D721Med (cell line): ENCODE measurements around the gene FBXO21.
"Not testable (repeated sequence)": the region's sequence is repeated elsewhere in the genome, so short reads cannot be mapped to it uniquely, and the experiment has no call there.

ENCODE experiments used
- DNase-seq: peaks from one replicate; pipeline ENCODE4 v3.0.0; 2011; ENCODE audit warnings: low spot score; ENCODE audit not compliant: insufficient read length
- FAIRE-seq: peaks from 2 replicates; lab custom pipeline; 2011; peaks lifted over from hg19 to GRCh38; lab: Jason Lieb, UNC
- TF ChIP-seq, protein P1 (sequence below): IDR thresholded peaks from 2 replicates; pipeline ENCODE4 v1.5.1; 2012; ENCODE audit warnings: mild to moderate bottlenecking, control low read depth; ENCODE audit not compliant: insufficient read depth; ENCODE audit errors: missing control alignments

FBXO21 gene

DNA sequence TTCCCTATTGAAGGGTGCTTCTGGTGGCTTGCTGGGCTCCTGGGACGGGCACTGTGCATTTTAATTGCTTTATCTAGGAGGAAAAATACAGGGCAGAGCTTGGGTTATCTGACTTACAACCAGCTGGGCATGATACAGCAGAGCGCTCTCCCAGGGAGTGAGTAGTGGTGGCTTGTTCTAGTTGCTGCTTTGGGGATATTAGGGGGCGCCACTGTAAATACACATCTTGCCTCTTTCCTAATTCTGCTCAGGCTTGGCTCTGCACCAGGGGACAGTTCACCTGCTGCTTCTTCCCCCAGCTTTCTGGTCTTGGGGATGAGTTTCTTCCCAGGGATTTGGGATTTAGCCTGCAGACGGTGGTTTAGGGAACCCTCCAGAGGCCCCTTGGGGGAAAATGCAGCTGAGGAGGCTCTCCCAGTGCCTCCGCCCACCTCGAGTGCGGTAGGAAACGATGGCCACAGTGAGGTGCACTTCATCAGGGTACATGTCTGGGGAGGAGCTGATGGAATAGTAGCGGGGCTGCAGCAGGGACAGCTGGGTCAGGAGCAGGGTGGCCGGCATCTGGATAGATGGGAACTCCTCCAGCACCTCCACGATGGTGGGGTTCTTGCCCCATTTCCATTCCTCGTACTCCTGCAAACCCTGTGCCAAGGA is 36.9 kb upstream of the FBXO21 start:
- TF ChIP-seq, protein P1, sequence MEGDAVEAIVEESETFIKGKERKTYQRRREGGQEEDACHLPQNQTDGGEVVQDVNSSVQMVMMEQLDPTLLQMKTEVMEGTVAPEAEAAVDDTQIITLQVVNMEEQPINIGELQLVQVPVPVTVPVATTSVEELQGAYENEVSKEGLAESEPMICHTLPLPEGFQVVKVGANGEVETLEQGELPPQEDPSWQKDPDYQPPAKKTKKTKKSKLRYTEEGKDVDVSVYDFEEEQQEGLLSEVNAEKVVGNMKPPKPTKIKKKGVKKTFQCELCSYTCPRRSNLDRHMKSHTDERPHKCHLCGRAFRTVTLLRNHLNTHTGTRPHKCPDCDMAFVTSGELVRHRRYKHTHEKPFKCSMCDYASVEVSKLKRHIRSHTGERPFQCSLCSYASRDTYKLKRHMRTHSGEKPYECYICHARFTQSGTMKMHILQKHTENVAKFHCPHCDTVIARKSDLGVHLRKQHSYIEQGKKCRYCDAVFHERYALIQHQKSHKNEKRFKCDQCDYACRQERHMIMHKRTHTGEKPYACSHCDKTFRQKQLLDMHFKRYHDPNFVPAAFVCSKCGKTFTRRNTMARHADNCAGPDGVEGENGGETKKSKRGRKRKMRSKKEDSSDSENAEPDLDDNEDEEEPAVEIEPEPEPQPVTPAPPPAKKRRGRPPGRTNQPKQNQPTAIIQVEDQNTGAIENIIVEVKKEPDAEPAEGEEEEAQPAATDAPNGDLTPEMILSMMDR, result no peak
- FAIRE-seq, result no peak
- no peak for DNase-seq

DNA sequence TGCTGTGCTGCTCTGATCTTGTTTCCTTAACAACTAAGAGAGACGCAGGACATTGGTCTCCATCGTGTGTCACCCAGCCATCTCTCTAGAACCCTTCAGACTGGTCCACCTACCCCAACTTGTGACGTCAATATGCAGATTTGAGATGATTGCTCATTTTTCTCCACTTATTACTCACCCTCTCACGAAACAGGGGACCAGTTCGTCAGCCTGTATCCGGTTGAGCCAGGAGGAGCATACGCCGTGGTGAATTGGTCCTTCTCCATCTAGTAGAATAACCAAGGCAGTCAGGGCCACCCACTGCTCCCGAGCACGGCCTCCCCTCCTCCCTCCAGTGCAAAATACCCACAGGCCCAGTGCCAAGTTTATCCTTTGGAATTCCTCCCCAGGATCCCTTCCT is 36.2 kb upstream of the FBXO21 start:
- DNase-seq, result no peak
- no peak for FAIRE-seq
- TF ChIP-seq, protein P1, result no peak

DNA sequence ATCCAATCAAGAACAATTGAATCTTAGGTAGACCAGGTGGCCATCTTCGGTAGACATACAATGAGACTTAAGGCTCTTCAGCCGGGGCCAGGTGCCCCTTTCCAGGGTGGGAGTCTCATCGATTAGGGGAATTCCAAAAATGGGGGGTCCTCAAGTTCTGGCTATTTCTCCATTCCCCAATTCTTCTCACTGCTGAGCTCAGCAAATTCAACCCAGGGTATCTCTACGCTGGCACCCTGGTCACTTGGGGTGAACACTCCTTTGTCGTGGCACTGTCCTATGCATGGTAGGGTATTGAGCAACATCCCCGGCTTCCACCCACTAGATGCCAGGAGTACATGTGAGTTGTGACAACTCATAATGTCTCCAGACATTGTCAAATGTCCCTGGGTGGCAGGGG is 34.9 kb upstream of the FBXO21 start:
- TF ChIP-seq, protein P1, result no peak
- DNase-seq, result no peak
- FAIRE-seq, result no peak

DNA sequence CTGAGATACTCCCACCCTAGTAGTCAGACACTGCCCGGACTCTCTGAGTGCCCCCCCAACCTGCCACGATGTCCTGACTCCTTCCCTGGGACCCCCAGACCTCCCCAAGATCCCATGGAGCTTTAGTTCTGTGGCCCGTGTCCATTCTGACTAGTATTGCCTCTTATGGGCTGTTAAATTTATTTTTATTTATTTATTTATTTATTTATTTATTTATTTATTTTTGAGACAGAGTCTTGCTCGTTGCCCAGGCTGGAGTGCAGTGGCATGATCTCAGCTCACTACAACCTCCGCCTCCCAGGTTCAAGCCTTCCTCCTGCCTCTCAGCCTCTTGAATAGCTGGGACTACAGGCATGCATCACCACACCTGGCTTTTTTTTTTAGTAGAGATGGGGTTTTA is 30.7 kb upstream of the FBXO21 start:
- DNase-seq, FAIRE-seq: not testable (repeated sequence)

DNA sequence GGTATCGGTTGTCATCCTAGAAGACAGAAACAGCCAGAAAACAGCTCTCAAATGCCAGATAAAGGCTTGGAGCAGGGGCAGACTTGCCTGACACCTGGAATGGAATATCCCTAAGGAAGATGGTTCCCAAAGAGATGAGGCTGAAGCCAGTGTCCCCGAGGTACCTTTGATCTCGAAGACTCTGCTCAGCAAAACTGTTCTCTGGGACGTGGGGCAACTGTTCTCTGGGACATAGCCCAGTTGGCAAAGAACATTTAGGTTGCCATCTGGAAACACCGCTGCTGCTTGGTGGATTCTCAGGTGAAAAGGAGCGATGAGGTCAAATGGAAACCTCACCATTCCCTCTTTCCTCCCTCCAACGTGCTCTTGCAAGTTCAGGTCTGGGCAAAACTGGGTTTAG is 27.9 kb upstream of the FBXO21 start:
- FAIRE-seq (no peak), DNase-seq (no peak)
- TF ChIP-seq, protein P1, result no peak

DNA sequence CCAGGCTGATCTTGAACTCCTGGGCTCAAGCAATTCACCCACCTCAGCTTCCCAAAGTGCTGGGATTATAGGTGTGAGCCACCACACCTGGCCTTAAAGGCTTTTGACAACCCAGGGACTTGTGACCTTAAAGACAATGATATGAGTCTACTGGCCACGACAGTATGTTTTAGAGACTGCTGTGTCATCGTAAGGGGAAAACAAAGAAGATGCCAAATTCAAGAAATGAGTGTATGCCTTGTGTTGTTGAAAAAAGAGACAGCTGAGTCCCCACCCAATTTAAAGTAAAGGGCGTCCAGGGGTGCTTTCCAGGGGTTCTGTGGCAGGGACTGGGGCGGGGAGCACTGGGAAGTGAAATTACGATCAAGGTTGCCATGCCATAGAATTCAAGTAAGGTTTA is 26.4 kb upstream of the FBXO21 start:
- FAIRE-seq (no peak), DNase-seq (no peak)
- TF ChIP-seq, protein P1, result no peak

DNA sequence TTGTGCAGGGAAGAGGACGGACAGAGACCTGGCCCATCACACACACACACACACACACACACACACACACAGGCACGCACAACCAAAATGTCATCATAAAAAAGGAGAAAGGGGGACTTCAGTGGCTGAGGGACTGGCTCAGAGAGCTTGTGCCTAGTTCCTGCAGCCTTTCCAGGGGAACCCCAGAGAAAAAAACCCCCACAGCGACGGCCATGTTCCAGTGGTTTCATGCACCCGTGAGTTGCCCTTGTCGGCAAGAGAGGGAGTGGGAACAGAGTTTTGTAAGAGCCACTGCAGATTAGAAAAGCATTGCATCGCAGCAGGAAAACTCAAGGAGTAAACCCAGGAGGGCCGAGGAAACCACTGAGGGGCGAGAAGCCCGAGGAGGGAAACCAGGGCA is 24.5 kb upstream of the FBXO21 start:
- TF ChIP-seq, protein P1, result no peak
- FAIRE-seq (no peak), DNase-seq (no peak)

DNA sequence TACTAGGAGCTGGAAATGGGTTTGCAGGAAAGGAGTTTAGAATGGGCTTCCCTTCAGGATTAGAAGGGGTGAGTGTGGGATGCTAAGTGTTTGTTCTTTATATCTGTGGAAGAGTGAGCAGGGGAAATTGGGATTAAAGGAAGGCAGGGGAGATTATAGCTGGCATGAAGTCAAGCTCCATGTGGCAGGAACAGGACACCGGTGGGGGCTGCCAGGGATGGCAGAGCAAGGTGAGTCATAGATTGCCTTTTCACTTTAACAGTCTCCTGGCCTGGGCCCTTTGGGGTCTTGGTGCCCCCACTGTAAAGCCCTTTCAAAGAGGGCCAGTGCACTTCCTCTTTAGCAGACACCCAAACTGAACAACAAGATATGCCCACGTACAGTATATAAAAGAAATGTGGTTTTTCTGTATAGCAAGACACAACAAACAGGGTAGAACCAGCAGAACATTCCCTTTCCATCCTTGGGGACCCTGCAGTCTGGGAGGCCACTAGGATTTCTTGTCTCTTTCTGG is 23.1 kb upstream of the FBXO21 start:
- TF ChIP-seq, protein P1, result no peak
- DNase-seq (no peak), FAIRE-seq (no peak)
